ENCODE results near the gene RAB43.

DNA sequence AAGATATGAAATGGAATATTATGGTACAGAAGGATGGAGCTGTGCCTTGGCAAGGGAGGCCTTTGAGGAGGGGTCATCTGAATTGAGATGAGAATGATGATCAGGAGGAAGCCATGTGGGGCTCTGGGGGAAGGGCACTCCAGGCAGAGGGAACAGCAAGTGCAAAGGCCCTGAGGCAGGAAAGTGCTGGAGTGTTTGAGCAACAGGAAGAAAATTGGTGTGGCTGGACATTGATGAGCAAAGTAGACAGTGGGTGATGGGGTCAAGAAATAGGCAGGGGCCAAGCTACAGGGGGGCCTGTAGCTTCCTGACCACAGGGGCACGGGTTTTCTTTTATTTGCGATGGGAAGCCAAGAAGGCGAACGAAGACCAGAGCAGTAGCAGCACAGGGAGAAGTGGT is 64.4 kb downstream of the RAB43 start:
- TF ChIP-seq CTCF (IDR thresholded peaks at IDR 0.05; ENCODE audit: poor library complexity, severe bottlenecking): no peak
- TF ChIP-seq EP300 (conservative IDR thresholded peaks at IDR 0.05; ENCODE audit: poor library complexity, severe bottlenecking): no peak
- TF ChIP-seq RAD21 (conservative IDR thresholded peaks at IDR 0.05): no peak
- no peak for TF ChIP-seq POLR2AphosphoS5 (IDR thresholded peaks at IDR 0.05)
- TF ChIP-seq REST (IDR thresholded peaks at IDR 0.05; ENCODE audit: borderline replicate concordance): no peak
